Activated naive CD8-positive, alpha-beta T cell treated with anti-CD3 and anti-CD28 coated beads for 36 hours (primary cell): ENCODE measurements around the gene ZDHHC11B. TPM values are rescaled to one million over a fixed set of nuclear protein-coding genes. Genes with fewer than 3 reads are reported as not detected.
"Not testable (repeated sequence)": the region's sequence is repeated elsewhere in the genome, so short reads cannot be mapped to it uniquely, and the experiment has no call there.

ENCODE experiments used
- DNase-seq: peaks from one replicate; pipeline ENCODE4 v3.0.0; 2021
- H3K27ac Mint-ChIP-seq: one replicate; pipeline ENCODE4 v1.8.0; 2022; ENCODE audit warnings: mild to moderate bottlenecking, moderate library complexity, mixed read lengths
- H3K27me3 Mint-ChIP-seq: one replicate; pipeline ENCODE4 v1.8.0; 2022; ENCODE audit warnings: mild to moderate bottlenecking, mixed read lengths
- H3K36me3 Mint-ChIP-seq: one replicate; pipeline ENCODE4 v1.8.0; 2021; ENCODE audit warnings: mild to moderate bottlenecking, mixed read lengths
- H3K4me1 Mint-ChIP-seq: one replicate; pipeline ENCODE4 v1.8.0; 2021; ENCODE audit warnings: mixed read lengths
- H3K4me3 Mint-ChIP-seq: one replicate; pipeline ENCODE4 v1.8.0; 2022; ENCODE audit warnings: mild to moderate bottlenecking, moderate library complexity, mixed read lengths
- H3K9me3 Mint-ChIP-seq: one replicate; pipeline ENCODE4 v1.8.0; 2022; ENCODE audit warnings: mixed read lengths
- total RNA-seq, 2 experiments: library from RNA; stranded (reverse); gene quantifications; one replicate each; pipeline ENCODE4 v1.2.3, GENCODE V29; 2021

ZDHHC11B gene
- total RNA-seq, 2 experiments from 2014 or later, result not detected

DNA sequence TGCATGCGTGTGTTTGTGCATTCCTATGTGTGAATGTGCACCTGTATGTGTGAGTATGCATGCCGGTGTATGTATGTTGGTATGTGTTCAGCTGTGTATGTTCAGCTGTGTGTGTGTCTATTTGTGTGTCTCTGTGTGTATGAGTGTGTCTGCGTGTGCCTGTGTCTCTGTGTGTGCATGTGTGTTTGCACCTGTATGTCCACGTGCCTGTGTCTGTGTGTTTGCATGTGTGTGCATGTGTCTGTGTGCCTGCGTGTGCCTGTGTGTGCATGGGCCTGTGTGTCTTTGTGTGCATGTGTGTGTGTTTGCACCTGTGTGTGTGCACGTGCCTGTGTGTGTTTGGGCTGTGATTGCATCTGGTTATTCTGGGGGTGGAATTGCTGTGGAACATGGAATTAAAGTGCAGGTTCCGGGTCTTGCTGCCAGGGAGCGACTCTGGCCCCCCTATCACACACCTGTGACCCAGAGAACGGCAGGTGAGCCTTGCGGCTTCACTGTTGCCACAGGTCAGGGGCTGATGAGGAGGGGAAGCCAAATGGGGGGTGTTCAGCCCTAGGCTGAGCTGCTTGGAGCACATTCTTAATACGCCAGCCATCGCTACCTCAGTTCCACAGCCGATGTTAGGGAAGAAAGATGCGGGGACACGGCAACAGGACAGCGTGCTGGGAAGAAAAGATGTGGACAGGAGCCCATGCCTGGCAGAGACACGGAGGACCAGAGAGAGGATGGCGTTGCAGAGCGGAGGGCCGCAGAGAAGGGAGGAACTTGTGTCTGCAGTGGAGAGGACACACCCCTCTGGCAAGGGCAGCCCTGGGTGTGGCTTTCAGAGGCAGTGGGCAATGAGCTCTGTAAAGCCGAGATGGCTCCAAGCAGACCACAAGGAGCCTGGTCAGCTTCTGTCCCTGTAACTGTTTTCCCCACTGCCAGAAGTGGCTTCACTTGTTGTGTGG lies 87.5 kb downstream of the ZDHHC11B start:
- not testable (repeated sequence) for H3K27ac Mint-ChIP-seq, H3K36me3 Mint-ChIP-seq, H3K4me3 Mint-ChIP-seq, H3K9me3 Mint-ChIP-seq, H3K27me3 Mint-ChIP-seq, DNase-seq, H3K4me1 Mint-ChIP-seq

DNA sequence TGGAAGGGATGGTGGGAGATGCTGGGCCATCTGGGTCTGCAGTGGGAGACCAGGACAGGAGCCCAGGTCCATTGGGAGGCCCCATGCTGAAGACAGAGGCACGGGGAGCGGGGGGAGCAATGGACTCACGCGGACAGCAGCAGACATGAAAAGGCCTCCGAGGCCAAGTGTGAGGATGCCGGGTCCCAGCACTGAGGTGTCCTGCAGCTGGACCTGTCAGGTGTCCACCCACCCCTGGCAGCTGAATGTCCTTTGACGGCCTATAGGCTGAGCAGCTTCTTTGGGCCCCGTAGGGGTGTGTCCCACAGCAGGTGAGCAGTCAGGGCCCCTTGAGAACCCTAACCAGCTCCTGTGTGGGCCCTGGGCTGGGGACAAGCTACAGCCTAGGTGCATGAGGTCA lies 88.3 kb downstream of the ZDHHC11B start:
- H3K36me3 Mint-ChIP-seq, H3K27me3 Mint-ChIP-seq, H3K4me3 Mint-ChIP-seq, H3K27ac Mint-ChIP-seq, H3K9me3 Mint-ChIP-seq, H3K4me1 Mint-ChIP-seq, DNase-seq: not testable (repeated sequence)

DNA sequence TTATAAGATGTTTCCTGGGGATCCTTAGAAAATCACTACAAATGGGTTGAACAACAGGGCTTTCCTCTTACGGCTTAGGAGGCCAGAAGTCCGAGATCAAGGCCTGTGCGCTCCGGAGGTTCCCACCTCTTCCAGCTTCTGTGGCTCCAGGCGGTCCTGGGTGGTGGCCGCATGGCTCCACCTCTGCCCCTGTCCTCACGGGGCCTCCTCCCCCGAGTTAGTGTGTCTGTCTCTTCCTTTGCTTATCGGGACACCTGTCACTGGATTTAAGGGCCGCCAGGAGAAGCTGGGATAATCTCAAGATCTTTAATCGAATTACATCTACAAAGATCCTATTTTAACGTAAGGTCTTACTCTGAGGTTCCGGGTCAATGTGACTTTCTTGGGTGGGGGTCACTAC lies 89.1 kb downstream of the ZDHHC11B start:
- not testable (repeated sequence) for H3K4me1 Mint-ChIP-seq, H3K9me3 Mint-ChIP-seq, DNase-seq, H3K27ac Mint-ChIP-seq, H3K36me3 Mint-ChIP-seq, H3K4me3 Mint-ChIP-seq, H3K27me3 Mint-ChIP-seq

- not testable (repeated sequence) for H3K4me3 Mint-ChIP-seq, DNase-seq, H3K9me3 Mint-ChIP-seq, H3K27me3 Mint-ChIP-seq, H3K27ac Mint-ChIP-seq, H3K36me3 Mint-ChIP-seq, H3K4me1 Mint-ChIP-seq
Measured at GRCh38 chr5:694042-694431, 90.5 kb downstream of the ZDHHC11B start.

- not testable (repeated sequence) for H3K36me3 Mint-ChIP-seq, H3K4me1 Mint-ChIP-seq, H3K9me3 Mint-ChIP-seq, H3K4me3 Mint-ChIP-seq, H3K27me3 Mint-ChIP-seq, H3K27ac Mint-ChIP-seq
- peak; percentile 77 for DNase-seq
Measured at GRCh38 chr5:693271-694041, 91.1 kb downstream of the ZDHHC11B start, which contains the start of gene TPPP. Gene TPPP (minus strand): TSS chr5:693352. CDS start chr5:678060, 15,292 bp downstream.

DNA sequence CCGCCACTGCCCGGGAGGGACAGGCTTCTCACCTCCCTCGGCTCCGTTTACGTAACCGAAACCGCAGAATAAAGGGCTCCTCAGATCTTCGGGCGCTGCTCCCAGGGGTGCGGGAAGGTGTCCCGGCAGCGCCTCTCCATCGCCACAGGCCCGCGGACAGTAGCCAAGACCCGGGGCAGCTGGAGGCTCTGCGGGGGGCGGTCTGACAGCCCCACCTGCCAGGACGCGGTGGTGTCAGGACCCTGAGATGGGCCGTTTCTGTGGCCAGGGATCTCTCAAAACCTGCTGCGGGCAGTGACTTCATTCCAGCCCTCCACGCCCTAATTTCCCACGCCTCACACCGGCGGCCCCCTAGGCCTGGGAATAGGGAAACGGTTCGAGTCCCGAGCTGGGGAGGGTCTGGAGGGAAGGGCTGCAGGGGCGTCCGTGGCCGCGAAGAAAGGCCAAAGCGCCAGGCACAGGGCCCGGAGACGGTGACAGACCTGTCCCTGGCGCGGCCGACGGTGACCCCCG lies 91.9 kb downstream of the ZDHHC11B start:
- not testable (repeated sequence) for H3K9me3 Mint-ChIP-seq, H3K27me3 Mint-ChIP-seq, H3K36me3 Mint-ChIP-seq, H3K4me1 Mint-ChIP-seq, H3K4me3 Mint-ChIP-seq, DNase-seq, H3K27ac Mint-ChIP-seq

DNA sequence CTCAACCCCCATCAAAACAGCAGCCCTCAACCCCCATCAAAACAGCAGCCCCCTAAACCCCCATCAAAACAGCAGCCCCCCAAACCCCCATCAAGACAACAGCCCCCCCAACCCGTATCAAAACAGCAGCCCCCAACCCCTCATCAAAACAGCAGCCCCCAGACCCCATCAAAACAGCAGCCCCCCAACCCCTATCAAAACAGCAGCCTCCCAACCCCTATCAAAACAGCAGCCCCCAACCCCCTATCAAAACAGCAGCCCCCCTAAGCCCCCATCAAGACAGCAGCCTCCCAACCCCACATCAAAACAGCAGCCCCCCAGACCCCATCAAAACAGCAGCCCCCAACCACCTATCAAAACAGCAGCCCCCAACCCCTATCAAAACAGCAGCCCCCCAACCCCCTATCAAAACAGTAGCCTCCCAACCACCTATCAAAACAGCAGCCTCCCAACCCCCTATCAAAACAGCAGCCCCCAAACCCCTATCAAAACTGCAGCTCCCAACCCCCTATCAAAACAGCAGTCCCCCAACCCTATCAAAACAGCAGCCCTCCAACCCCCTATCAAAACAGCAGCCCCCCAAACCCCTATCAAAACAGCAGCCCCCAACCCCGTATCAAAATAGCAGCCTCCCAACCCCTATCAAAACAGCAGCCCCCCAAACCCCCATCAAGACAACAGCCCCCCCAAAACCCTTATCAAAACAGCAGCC lies 92.6 kb downstream of the ZDHHC11B start:
- Mint-ChIP-seq H3K36me3 (no peaks in the 10 kb centered on the region), H3K27ac (no peak overlapping the region), H3K4me1 (no peaks in the 10 kb centered on the region), H3K4me3 (no peak overlapping the region), H3K9me3 (no peaks in the 10 kb centered on the region), H3K27me3 (no peaks in the 10 kb centered on the region)
- DNase-seq, result no peak

DNA sequence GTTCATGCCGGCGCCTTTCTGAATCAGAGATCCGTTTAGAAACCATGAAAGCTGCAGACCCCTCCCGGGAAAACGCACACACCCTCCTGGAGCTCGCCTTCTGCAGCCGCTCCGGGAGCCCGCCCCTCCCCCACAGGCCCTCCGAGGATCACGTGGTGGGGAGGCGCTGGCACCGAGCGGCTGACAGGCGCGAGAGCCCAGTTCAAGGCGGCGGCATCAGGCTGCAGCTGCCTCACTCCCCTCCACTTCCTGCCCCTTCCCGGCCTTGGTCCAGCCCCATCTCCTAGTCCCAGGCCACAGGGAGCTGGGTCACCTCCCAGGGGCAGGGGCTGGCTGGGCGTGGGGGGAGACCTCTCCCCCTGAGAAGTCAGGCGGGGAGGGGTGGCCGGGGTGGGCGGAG lies 93.5 kb downstream of the ZDHHC11B start:
- H3K27ac Mint-ChIP-seq, DNase-seq, H3K4me1 Mint-ChIP-seq, H3K36me3 Mint-ChIP-seq, H3K4me3 Mint-ChIP-seq, H3K9me3 Mint-ChIP-seq, H3K27me3 Mint-ChIP-seq: not testable (repeated sequence)

- H3K27me3 Mint-ChIP-seq, H3K36me3 Mint-ChIP-seq, H3K4me3 Mint-ChIP-seq, H3K9me3 Mint-ChIP-seq, H3K27ac Mint-ChIP-seq, DNase-seq, H3K4me1 Mint-ChIP-seq: not testable (repeated sequence)
Measured at GRCh38 chr5:690293-690692, 94.2 kb downstream of the ZDHHC11B start.

GRCh38 chr5:688348-689010 lies 96.0 kb downstream of the ZDHHC11B start:
- H3K4me1 Mint-ChIP-seq, H3K4me3 Mint-ChIP-seq, DNase-seq, H3K27ac Mint-ChIP-seq, H3K27me3 Mint-ChIP-seq, H3K36me3 Mint-ChIP-seq, H3K9me3 Mint-ChIP-seq: not testable (repeated sequence)

DNA sequence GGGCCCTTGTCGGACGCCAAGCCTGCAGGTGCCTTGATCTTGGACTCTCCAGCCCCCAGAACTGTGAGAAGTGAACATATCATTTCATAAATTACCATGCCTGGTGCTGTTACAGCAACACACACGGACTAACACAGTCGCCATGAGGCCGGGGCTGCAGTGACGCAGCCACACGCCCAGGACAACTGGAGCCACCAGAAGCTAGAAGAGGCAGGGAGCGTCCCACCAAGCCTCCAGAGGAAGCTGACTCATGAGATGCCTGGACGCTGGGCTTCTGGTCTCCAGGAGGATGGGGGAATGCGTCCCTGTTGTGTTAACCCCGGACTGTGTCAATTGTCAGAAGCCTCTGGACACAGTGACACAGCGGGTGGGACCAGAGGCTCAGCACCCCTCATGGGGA lies 97.6 kb downstream of the ZDHHC11B start:
- H3K4me1 Mint-ChIP-seq, H3K4me3 Mint-ChIP-seq, H3K36me3 Mint-ChIP-seq, H3K27me3 Mint-ChIP-seq, H3K27ac Mint-ChIP-seq, H3K9me3 Mint-ChIP-seq, DNase-seq: not testable (repeated sequence)

GRCh38 chr5:686172-686523 lies 98.4 kb downstream of the ZDHHC11B start:
- H3K9me3 Mint-ChIP-seq, H3K36me3 Mint-ChIP-seq, H3K27me3 Mint-ChIP-seq, H3K4me1 Mint-ChIP-seq, H3K4me3 Mint-ChIP-seq, H3K27ac Mint-ChIP-seq, DNase-seq: not testable (repeated sequence)

DNA sequence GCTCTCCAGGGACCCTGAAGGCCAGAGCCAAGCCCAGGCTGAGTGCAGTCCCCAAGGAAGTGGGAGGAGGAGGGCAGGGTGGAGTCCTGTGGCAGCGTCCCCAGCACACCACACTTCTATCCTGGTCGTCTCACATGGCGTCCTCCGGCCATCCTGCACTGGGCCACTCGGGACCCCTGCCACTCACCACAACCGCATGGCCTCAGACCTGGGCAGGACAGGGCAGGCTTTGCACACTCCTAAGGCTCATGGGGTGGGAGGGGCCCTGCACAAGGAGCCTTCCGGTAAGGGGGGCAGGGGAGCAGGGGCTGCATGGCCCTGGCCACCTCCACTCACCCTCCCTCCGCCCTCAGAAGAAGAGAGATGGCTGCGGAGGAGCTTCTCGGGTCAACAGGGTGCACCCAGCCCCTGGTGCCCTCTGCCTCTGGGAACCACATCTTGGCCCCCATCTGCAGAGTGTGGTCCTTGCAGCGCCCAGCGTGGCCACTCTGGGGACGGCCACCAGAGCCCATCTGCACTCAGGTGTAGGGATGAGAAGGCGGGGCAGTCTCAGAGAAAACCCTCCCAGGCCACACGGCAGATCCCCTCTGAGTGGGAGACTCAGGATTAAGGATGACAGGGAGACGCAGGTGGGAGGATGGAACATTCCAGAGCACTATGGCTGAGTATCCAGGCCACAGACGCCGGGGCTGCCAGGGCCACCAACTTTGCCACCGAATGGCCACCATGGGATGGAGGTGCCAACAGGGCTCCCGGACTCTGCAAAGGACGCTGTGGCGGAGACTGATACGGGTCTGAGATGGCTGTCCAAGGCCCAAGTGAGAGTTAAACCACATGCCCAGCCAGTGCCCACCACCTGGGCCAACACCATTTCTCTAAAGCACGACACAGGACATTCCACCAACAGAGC lies 99.0 kb downstream of the ZDHHC11B start:
- no peaks in the 10 kb centered on the region for H3K36me3 Mint-ChIP-seq
- no peaks in the 10 kb centered on the region for H3K27me3 Mint-ChIP-seq
- DNase-seq, result no peak
- H3K4me1 Mint-ChIP-seq, result no peaks in the 10 kb centered on the region
- no peaks in the 10 kb centered on the region for H3K9me3 Mint-ChIP-seq
- H3K27ac Mint-ChIP-seq, result no peak overlapping the region
- H3K4me3 Mint-ChIP-seq, result no peak overlapping the region

DNA sequence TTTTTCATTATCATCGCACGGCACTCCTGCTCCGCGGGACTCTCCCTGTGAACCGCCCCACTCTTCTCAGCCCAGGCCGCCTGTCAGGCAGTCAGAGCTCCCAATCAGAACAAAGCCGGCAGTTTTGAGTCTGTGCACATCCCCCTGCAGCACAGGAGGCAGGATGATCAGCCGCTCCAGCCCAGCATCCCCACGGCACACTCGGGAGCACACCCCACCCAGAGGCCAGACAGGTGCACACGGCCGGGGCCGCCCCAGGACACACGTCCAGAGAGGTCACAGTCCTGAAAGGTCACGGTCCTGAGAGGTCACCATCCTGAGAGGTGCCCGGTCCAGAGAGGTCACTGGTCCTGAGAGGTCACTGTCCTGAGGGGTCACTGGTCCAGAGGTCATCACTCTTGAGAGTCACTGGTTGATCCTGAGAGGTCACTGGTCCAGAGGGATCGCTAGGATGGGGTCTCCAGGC lies 99.7 kb downstream of the ZDHHC11B start:
- Mint-ChIP-seq H3K9me3 (no peaks in the 10 kb centered on the region), H3K27ac (no peak overlapping the region), H3K4me3 (no peak overlapping the region), H3K27me3 (no peaks in the 10 kb centered on the region), H3K36me3 (no peaks in the 10 kb centered on the region), H3K4me1 (no peaks in the 10 kb centered on the region)
- no peak for DNase-seq
